ENCODE results near the gene TOMM22.

TOMM22 gene

GRCh38 chr22:38733724-38734381 lies 52.1 kb downstream of the TOMM22 start:
- no peak for DNase-seq (ENCODE audit: low read depth)

- DNase-seq (ENCODE audit: low read depth) = no peak
Observed at GRCh38 chr22:38734421-38735100, 52.8 kb downstream of the TOMM22 start.
